Natural killer cell (primary cell): ENCODE data around the gene TAS2R20. TPM values are rescaled to one million over a fixed set of nuclear protein-coding genes. Genes with fewer than 3 reads are reported as not detected.
A peak's percentile ranks its signal among the peaks of the same experiment; 100 is the strongest.

Experiments used
- ATAC-seq, 3 donors: fragments of 150-1000 bp in 2 of 3; fragments of 200-7000 bp in 1 of 3; cut with Tn5 transposase; 1 replicate in 1 of 3; 2 replicates in 2 of 3; pipeline ENCODE4 v1.10.0; 2021; ENCODE audit warnings: mild to moderate bottlenecking in 2 of 3, moderate library complexity in 2 of 3
- DNase-seq, 2 donors: peaks; one replicate each; pipeline versions ENCODE4 v3.0.0 to v3.0.0-alpha.2; 2013 to 2021; ENCODE audit warnings: mixed read lengths in 1 of 2
- H3K27ac ChIP-seq: one replicate; pipeline ENCODE4 v1.5.1; 2013; ENCODE audit warnings: mild to moderate bottlenecking, low read length
- H3K27me3 ChIP-seq: one replicate; pipeline ENCODE4 v1.6.1; 2013; ENCODE audit warnings: low read length; ENCODE audit not compliant: control insufficient read depth, insufficient read depth
- H3K36me3 ChIP-seq: one replicate; pipeline ENCODE4 v1.6.1; 2013; ENCODE audit warnings: low read length; ENCODE audit not compliant: control insufficient read depth, insufficient read depth
- H3K4me1 ChIP-seq: one replicate; pipeline ENCODE4 v1.6.1; 2013; ENCODE audit warnings: low read length; ENCODE audit not compliant: control insufficient read depth, insufficient read depth
- H3K4me3 ChIP-seq: one replicate; pipeline ENCODE4 v1.5.1; 2013; ENCODE audit warnings: low read length
- H3K9me3 ChIP-seq: one replicate; pipeline ENCODE4 v1.6.1; 2013; ENCODE audit warnings: low read length; ENCODE audit not compliant: control insufficient read depth, insufficient read depth
- H3K27ac Mint-ChIP-seq, 2 donors: one replicate each; pipeline ENCODE4 v1.8.0; 2022; ENCODE audit warnings: mild to moderate bottlenecking in 2 of 2, mixed read lengths in 2 of 2, moderate library complexity in 1 of 2
- H3K27me3 Mint-ChIP-seq, 2 donors: one replicate each; pipeline ENCODE4 v1.8.0; 2022; ENCODE audit warnings: low read depth in 2 of 2, mixed read lengths in 2 of 2
- H3K36me3 Mint-ChIP-seq: one replicate; pipeline ENCODE4 v1.8.0; 2022; ENCODE audit warnings: mixed read lengths
- H3K4me1 Mint-ChIP-seq, 2 donors: one replicate each; pipeline ENCODE4 v1.8.0; 2022; ENCODE audit warnings: mixed read lengths in 2 of 2
- H3K4me3 Mint-ChIP-seq: one replicate; pipeline ENCODE4 v1.8.0; 2022; ENCODE audit warnings: mild to moderate bottlenecking, moderate library complexity, mixed read lengths
- H3K9me3 Mint-ChIP-seq, 2 donors: one replicate each; pipeline ENCODE4 v1.8.0; 2022; ENCODE audit warnings: mixed read lengths in 2 of 2
- WGBS: methylation state at CpG from one replicate; pipeline ENCODE4 v1.1.7; 2013; ENCODE audit warnings: missing lambda C conversion rate; ENCODE audit not compliant: insufficient coverage; 5-methylcytosine and 5-hydroxymethylcytosine counted together
- intact Hi-C: fragments of 100-400 bp; cut with micrococcal nuclease; formaldehyde crosslinking; loops from one replicate; pipeline ENCODE4 v1.14.2; 2022
- total RNA-seq, 4 donors: library from RNA; stranded (reverse); fragments of 120-200 nt in 1 of 4; gene quantifications; one replicate each; pipeline versions ENCODE4 v1.2.3 to v1.2.4, GENCODE V29; 2013 to 2022
- TF ChIP-seq, protein P1 (sequence below): fragments of 200-600 bp; IDR thresholded peaks from one replicate; pipeline ENCODE4 v1.8.0; 2022; ENCODE audit warnings: antibody characterized with exemption

Gene TAS2R20
- total RNA-seq, 3 donors from 2014 or later (not counting 1 experiment from before 2014, with no cell fraction given) = 2.0 to 2.8 (median 2.4) TPM

DNA sequence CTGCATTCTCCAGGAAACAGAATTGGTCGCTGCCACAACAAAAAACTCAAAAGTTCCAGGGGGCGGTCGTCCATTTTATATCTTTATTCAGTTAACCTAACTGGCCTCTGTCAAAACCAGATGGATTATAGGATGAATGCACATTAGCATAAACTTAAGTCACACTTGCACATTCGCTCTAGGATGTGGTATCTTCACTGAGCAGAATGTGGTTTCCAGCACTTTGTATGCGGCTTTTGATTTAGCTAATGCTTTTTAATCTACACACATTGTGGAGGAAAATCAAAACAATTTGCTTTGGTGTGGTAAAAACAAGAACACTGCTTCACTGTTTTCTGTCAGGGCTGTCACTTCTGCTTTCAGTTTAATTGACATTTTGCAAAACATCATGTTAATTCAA is 15.9 kb downstream of the TAS2R20 start:
- H3K36me3 Mint-ChIP-seq = peaks cover 8% of the 10 kb centered on the region
- H3K36me3 ChIP-seq = no peaks in the 10 kb centered on the region
- H3K27ac Mint-ChIP-seq = no peak overlapping the region
- 13% methylated on average over 5 of the region's 5 CpGs for WGBS
- H3K4me3 ChIP-seq = no peak overlapping the region
- no peaks in the 10 kb centered on the region for H3K9me3 ChIP-seq
- DNase-seq (peak in 1 of 2 donors; percentile 82), ATAC-seq (peak; percentile 72 to 97 (median 81))
- no peaks in the 10 kb centered on the region for H3K9me3 Mint-ChIP-seq
- H3K27me3 Mint-ChIP-seq = peaks cover 47 to 60% of the 10 kb centered on the region in 2 donors
- intact Hi-C loops = loop anchor here (2.0 kb wide), 1 partner anchor 189 kb away; the partner anchor contains the start of gene SMIM10L1
- no peak overlapping the region for H3K27ac ChIP-seq
- TF ChIP-seq, protein P1, sequence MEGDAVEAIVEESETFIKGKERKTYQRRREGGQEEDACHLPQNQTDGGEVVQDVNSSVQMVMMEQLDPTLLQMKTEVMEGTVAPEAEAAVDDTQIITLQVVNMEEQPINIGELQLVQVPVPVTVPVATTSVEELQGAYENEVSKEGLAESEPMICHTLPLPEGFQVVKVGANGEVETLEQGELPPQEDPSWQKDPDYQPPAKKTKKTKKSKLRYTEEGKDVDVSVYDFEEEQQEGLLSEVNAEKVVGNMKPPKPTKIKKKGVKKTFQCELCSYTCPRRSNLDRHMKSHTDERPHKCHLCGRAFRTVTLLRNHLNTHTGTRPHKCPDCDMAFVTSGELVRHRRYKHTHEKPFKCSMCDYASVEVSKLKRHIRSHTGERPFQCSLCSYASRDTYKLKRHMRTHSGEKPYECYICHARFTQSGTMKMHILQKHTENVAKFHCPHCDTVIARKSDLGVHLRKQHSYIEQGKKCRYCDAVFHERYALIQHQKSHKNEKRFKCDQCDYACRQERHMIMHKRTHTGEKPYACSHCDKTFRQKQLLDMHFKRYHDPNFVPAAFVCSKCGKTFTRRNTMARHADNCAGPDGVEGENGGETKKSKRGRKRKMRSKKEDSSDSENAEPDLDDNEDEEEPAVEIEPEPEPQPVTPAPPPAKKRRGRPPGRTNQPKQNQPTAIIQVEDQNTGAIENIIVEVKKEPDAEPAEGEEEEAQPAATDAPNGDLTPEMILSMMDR = no peak
- H3K27me3 ChIP-seq = peaks cover 15% of the 10 kb centered on the region
- H3K4me1 Mint-ChIP-seq = peaks cover 31 to 35% of the 10 kb centered on the region in 2 donors
- peaks cover 15% of the 10 kb centered on the region for H3K4me1 ChIP-seq
- H3K4me3 Mint-ChIP-seq = peak overlapping the region; percentile 55

GRCh38 chr12:10974965-10975364 is 23.1 kb downstream of the TAS2R20 start:
- H3K4me1 Mint-ChIP-seq = peaks cover 19 to 20% of the 10 kb centered on the region in 2 donors
- no peak overlapping the region for H3K4me3 Mint-ChIP-seq
- Histone ChIP-seq H3K9me3 (no peaks in the 10 kb centered on the region), H3K4me1 (no peaks in the 10 kb centered on the region), H3K27ac (no peak overlapping the region), H3K4me3 (no peak overlapping the region), H3K27me3 (peaks cover 8% of the 10 kb centered on the region), H3K36me3 (no peaks in the 10 kb centered on the region)
- DNase-seq (no peak), ATAC-seq (no peak)
- H3K27me3 Mint-ChIP-seq = peaks cover 50 to 59% of the 10 kb centered on the region in 2 donors
- H3K36me3 Mint-ChIP-seq = peaks cover 13% of the 10 kb centered on the region
- H3K27ac Mint-ChIP-seq = no peak overlapping the region
- intact Hi-C loops = no loop called here
- 100% methylated on average over 2 of the region's 3 CpGs for WGBS
- TF ChIP-seq, protein P1 = no peak
- no peaks in the 10 kb centered on the region for H3K9me3 Mint-ChIP-seq

DNA sequence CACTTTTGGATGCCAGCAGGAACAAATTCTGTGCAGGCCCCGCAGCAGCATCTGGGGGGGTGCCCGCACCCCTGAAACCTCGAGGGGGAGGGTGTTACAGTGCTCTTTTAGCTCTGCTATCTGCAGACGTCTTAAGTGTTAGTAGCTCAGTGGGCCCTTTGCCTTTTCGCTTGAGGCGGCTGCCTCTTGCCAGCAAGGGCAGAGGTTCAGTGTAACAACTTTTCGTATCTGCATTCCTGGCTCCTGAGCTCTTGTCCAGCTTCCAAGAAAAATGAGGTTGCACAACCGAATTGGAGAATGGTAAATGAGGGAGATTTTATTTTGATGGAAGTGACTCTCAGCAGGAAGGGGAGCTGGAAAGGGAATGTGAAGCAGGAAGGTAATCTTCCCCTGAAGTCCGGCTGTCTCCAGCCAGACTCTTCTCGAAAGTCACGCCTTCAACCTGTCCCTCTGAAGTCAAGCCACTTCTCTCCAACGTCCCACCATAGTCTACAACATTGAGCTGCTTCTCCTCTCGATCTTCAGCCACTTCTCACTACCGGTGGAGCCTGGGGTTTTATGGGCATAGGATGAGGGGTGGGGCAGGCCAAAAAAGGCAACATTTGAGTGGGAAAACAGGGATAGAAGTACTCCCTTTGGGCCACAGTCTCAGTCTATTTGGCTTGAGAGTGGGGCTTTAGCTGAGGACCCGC is 29.2 kb downstream of the TAS2R20 start:
- H3K27me3 ChIP-seq = no peaks in the 10 kb centered on the region
- no peaks in the 10 kb centered on the region for H3K36me3 ChIP-seq
- Mint-ChIP-seq H3K27me3 (peaks cover 0 to 4% of the 10 kb centered on the region in 2 donors), H3K4me3 (no peak overlapping the region), H3K9me3 (no peaks in the 10 kb centered on the region), H3K4me1 (no peaks in the 10 kb centered on the region), H3K36me3 (no peaks in the 10 kb centered on the region), H3K27ac (no peak overlapping the region)
- 94% methylated on average over 12 of the region's 15 CpGs for WGBS
- DNase-seq (no peak), ATAC-seq (no peak)
- no peaks in the 10 kb centered on the region for H3K4me1 ChIP-seq
- H3K4me3 ChIP-seq = no peak overlapping the region
- H3K9me3 ChIP-seq = no peaks in the 10 kb centered on the region
- intact Hi-C loops = no loop called here
- TF ChIP-seq, protein P1 = no peak
- H3K27ac ChIP-seq = no peak overlapping the region

- Mint-ChIP-seq H3K4me1 (no peaks in the 10 kb centered on the region), H3K27ac (no peak overlapping the region), H3K4me3 (no peak overlapping the region), H3K36me3 (no peaks in the 10 kb centered on the region), H3K27me3 (no peaks in the 10 kb centered on the region), H3K9me3 (no peaks in the 10 kb centered on the region)
- Histone ChIP-seq H3K4me1 (no peaks in the 10 kb centered on the region), H3K4me3 (no peak overlapping the region), H3K27ac (no peak overlapping the region), H3K36me3 (no peaks in the 10 kb centered on the region), H3K27me3 (no peaks in the 10 kb centered on the region), H3K9me3 (no peaks in the 10 kb centered on the region)
- intact Hi-C loops = no loop called here
- DNase-seq (no peak), ATAC-seq (no peak)
- 90% methylated on average over 2 of the region's 2 CpGs for WGBS
- TF ChIP-seq, protein P1 = no peak
These were observed 30.7 kb downstream of the TAS2R20 start for GRCh38 chr12:10967409-10967808.
